SK-N-SH (cell line): Measurements from ENCODE around the gene LGALS14. TPM values are rescaled to one million over a fixed set of nuclear protein-coding genes. Genes with fewer than 3 reads are reported as not detected.

Source experiments
- CTCF ChIA-PET: fragments of 300-600, 350-600 bp; formaldehyde crosslinking; extraction: SDS; loops from one replicate; lab custom pipeline; 2021; lab: Yijun Ruan, JAX
- POLR2A ChIA-PET: fragments of 350-600 bp; sonication (Branson Sonifier 250); formaldehyde crosslinking; extraction: SDS; loops from one replicate; lab custom pipeline; 2020; ENCODE audit warnings: antibody characterized with exemption, inconsistent platforms; lab: Yijun Ruan, JAX
- DNase-seq: peaks from one replicate; pipeline ENCODE4 v3.0.0; 2012
- H2AFZ ChIP-seq: fragments of 200-600 bp; sonication (generic); 2 replicates; pipeline ENCODE4 v1.8.1; 2016; ENCODE audit warnings: antibody characterized with exemption, mild to moderate bottlenecking, low read depth
- H3F3A ChIP-seq: fragments of 200-600 bp; sonication (generic); replicated peaks from 2 replicates; pipeline ENCODE3; 2016; ENCODE audit warnings: antibody characterized with exemption, mild to moderate bottlenecking; ENCODE audit not compliant: insufficient read depth
- H3K27ac ChIP-seq, 2 experiments: fragments of 200-500 bp in 1 of 2; fragments of 200-600 bp in 1 of 2; sonication (Bioruptor generic) in 1 of 2; sonication (generic), shearing (Covaris generic) in 1 of 2; 2 replicates each; pipeline versions ENCODE4 v1.5.1 to v1.6.1; 2014 to 2016; ENCODE audit warnings: low read depth in 2 of 2, inconsistent platforms in 1 of 2, low read length in 1 of 2, mild to moderate bottlenecking in 1 of 2, mixed read lengths in 1 of 2
- H3K27me3 ChIP-seq: fragments of 200-600 bp; sonication (generic), shearing (Covaris generic); 2 replicates; pipeline ENCODE4 v1.6.1; 2016; ENCODE audit warnings: mixed run types; ENCODE audit not compliant: insufficient read depth
- H3K36me3 ChIP-seq, 2 experiments: fragments of 200-500 bp in 1 of 2; fragments of 200-600 bp in 1 of 2; sonication (Bioruptor generic) in 1 of 2; sonication (generic) in 1 of 2; replicated peaks in 1 of 2; 2 replicates each; pipeline versions ENCODE3 to v1.5.1; 2014 to 2016; ENCODE audit warnings: low read length in 1 of 2, mild to moderate bottlenecking in 1 of 2; ENCODE audit not compliant: insufficient read depth in 2 of 2, control insufficient read depth in 1 of 2
- H3K4me1 ChIP-seq, 2 experiments: fragments of 200-500 bp in 1 of 2; fragments of 200-600 bp in 1 of 2; sonication (Bioruptor generic) in 1 of 2; sonication (generic), shearing (Covaris generic) in 1 of 2; 2 replicates each; pipeline versions ENCODE4 v1.5.1 to v1.6.1; 2014 to 2016; ENCODE audit warnings: low read depth in 1 of 2, low read length in 1 of 2, mixed run types in 1 of 2; ENCODE audit not compliant: insufficient read depth in 2 of 2, control insufficient read depth in 1 of 2
- H3K4me2 ChIP-seq: fragments of 200-600 bp; sonication (generic), shearing (Covaris generic); 2 replicates; pipeline ENCODE4 v1.6.1; 2017; ENCODE audit warnings: mixed run types
- H3K4me3 ChIP-seq, 2 experiments: fragments of 200-500 bp in 1 of 2; fragments of 200-600 bp in 1 of 2; sonication (Bioruptor generic) in 1 of 2; sonication (generic), shearing (Covaris generic) in 1 of 2; 2 replicates each; pipeline versions ENCODE4 v1.5.1 to v1.8.1; 2014 to 2016; ENCODE audit warnings: low read depth in 2 of 2, inconsistent platforms in 1 of 2, low read length in 1 of 2, mild to moderate bottlenecking in 1 of 2, mixed read lengths in 1 of 2, moderate library complexity in 1 of 2
- H3K79me2 ChIP-seq: fragments of 200-600 bp; sonication (generic); 2 replicates; pipeline ENCODE4 v1.8.1; 2017; ENCODE audit warnings: mild to moderate bottlenecking; ENCODE audit not compliant: insufficient read depth
- H3K9ac ChIP-seq: fragments of 200-600 bp; sonication (generic); 2 replicates; pipeline ENCODE4 v1.6.1; 2017; ENCODE audit warnings: mixed run types
- H3K9me2 ChIP-seq: fragments of 200-600 bp; sonication (generic); 2 replicates; pipeline ENCODE4 v1.6.1; 2017; ENCODE audit warnings: mixed run types
- H3K9me3 ChIP-seq: fragments of 200-600 bp; sonication (generic); 2 replicates; pipeline ENCODE4 v1.6.1; 2017; ENCODE audit warnings: mixed run types, mild to moderate bottlenecking, moderate library complexity
- H4K20me1 ChIP-seq: fragments of 200-600 bp; sonication (generic); 2 replicates; pipeline ENCODE4 v1.6.1; 2017; ENCODE audit warnings: mild to moderate bottlenecking, mixed run types; ENCODE audit not compliant: insufficient read depth
- CTCF ChIP-seq: fragments of 200-600 bp; sonication (generic); IDR thresholded peaks from 2 replicates; pipeline ENCODE4 v1.6.1; 2017; ENCODE audit warnings: antibody characterized with exemption, mild to moderate bottlenecking, moderate library complexity
- ELF1 ChIP-seq: IDR thresholded peaks from 2 replicates; pipeline ENCODE4 v1.4.0; 2012
- FOSL2 ChIP-seq: IDR thresholded peaks from 2 replicates; pipeline ENCODE4 v1.4.0; 2012; ENCODE audit warnings: low read depth, mild to moderate bottlenecking, moderate library complexity, borderline replicate concordance
- GABPA ChIP-seq: IDR thresholded peaks from 2 replicates; pipeline ENCODE4 v1.4.0; 2012; ENCODE audit warnings: low read depth, mild to moderate bottlenecking
- GATA2 ChIP-seq: sonication (generic); formaldehyde crosslinking; IDR thresholded peaks from 2 replicates; pipeline ENCODE4 v1.5.0; 2020; ENCODE audit warnings: mild to moderate bottlenecking, missing genetic modification reagents
- NRF1 ChIP-seq: IDR thresholded peaks from 2 replicates; pipeline ENCODE4 v1.6.1; 2012; ENCODE audit warnings: low read depth, mild to moderate bottlenecking, low read length
- RFX5 ChIP-seq: IDR thresholded peaks from 2 replicates; pipeline ENCODE4 v1.6.1; 2012; ENCODE audit warnings: mild to moderate bottlenecking, improper control_type of control experiment, low read length
- RXRA ChIP-seq: IDR thresholded peaks from 2 replicates; pipeline ENCODE4 v1.4.0; 2012; ENCODE audit warnings: low read depth, mild to moderate bottlenecking, borderline replicate concordance
- USF2 ChIP-seq: fragments of 150-350 bp; IDR thresholded peaks from 2 replicates; pipeline ENCODE4 v1.6.1; 2017; ENCODE audit warnings: antibody characterized with exemption, low read length, low read depth, borderline replicate concordance
- WGBS: methylation state at CpG from one replicate; pipeline ENCODE4 v1.1.6; 2017; ENCODE audit warnings: low lambda C conversion rate; 5-methylcytosine and 5-hydroxymethylcytosine counted together
- polyA plus RNA-seq, 3 experiments: library from polyadenylated mRNA; depleted of rRNA; stranded (reverse); fragments of >200 nt; gene quantifications; 2 replicates each; pipeline ENCODE4 v1.2.3, GENCODE V29; 2012
- TF ChIP-seq, protein P1 (sequence below): IDR thresholded peaks from 2 replicates; pipeline ENCODE4; 2012

Gene LGALS14
- polyA plus RNA-seq, 1 of the 3 experiments (the other 2 are of a cell fraction) = not detected

DNA sequence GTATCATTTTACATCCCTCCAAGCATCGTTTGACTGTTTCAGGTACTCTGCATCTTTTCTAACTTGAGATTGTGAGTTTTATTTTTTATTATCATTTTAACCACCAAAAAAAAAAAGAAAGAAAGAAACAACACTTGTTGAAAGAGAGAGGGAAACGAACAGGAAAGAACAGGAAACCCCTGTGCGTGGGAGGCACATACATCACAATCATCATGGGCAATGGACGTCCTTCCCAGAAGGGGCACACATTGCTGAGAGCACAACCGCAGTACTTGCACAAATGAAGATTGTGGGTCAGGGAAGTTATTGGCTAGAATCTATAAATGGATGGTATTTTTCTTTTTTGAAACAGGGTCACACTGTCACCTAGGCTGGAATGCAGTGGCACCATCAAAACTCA is 31.8 kb downstream of the LGALS14 start:
- ChIA-PET CTCF (no interaction called here), POLR2A (no interaction called here)
- Histone ChIP-seq H3K9ac (no peak overlapping the region), H3K36me3 (no peaks in the 10 kb centered on the region), H3K27me3 (0 out of 2 replicates have a peak, but pooled peaks cover 6% of the 10 kb centered on the region), H3K27ac (no peak overlapping the region), H3F3A (no peaks in the 10 kb centered on the region), H2AFZ (no peak overlapping the region), H4K20me1 (no peaks in the 10 kb centered on the region), H3K4me3 (no peak overlapping the region), H3K4me2 (no peak overlapping the region), H3K9me2 (no peaks in the 10 kb centered on the region), H3K4me1 (no peaks in the 10 kb centered on the region), H3K9me3 (no peaks in the 10 kb centered on the region), H3K79me2 (no peaks in the 10 kb centered on the region)
- TF ChIP-seq, protein P1, sequence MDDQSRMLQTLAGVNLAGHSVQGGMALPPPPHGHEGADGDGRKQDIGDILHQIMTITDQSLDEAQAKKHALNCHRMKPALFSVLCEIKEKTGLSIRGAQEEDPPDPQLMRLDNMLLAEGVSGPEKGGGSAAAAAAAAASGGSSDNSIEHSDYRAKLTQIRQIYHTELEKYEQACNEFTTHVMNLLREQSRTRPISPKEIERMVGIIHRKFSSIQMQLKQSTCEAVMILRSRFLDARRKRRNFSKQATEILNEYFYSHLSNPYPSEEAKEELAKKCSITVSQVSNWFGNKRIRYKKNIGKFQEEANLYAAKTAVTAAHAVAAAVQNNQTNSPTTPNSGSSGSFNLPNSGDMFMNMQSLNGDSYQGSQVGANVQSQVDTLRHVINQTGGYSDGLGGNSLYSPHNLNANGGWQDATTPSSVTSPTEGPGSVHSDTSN = no peak
- TF ChIP-seq RFX5 = no peak
- TF ChIP-seq ELF1 = no peak
- no peak for TF ChIP-seq CTCF
- TF ChIP-seq RXRA = no peak
- TF ChIP-seq FOSL2 = no peak
- no peak for TF ChIP-seq USF2
- no peak for TF ChIP-seq GATA2
- no peak for TF ChIP-seq GABPA
- whole genome bisulfite sequencing = 9% methylated on average over 5 of the region's 5 CpGs
- no peak for DNase-seq

DNA sequence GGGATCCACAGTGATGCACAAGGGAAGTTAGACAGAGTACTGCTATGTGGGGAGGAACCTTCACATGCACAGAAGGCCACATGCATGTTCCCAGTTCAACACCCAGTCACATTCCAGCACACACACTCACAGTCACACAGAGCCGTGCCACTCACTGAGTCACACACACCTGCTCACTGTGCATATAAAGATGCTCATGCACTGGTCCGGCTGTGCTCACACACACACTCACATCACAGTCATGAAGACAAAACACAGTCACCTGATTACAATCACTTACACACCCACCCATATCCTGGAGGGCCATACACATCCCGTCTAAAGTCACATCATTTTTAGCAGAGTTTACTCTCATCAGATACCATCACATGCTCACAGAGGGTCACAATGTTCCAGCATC is 33.1 kb downstream of the LGALS14 start:
- Histone ChIP-seq H4K20me1 (no peaks in the 10 kb centered on the region), H3K4me2 (no peak overlapping the region), H3K79me2 (no peaks in the 10 kb centered on the region), H3K4me1 (no peaks in the 10 kb centered on the region), H3K27me3 (0 out of 2 replicates have a peak, but pooled peaks cover 6% of the 10 kb centered on the region), H3K9ac (no peak overlapping the region), H3F3A (no peaks in the 10 kb centered on the region), H3K9me2 (no peaks in the 10 kb centered on the region), H3K36me3 (no peaks in the 10 kb centered on the region), H3K27ac (no peak overlapping the region), H3K4me3 (no peak overlapping the region), H3K9me3 (no peaks in the 10 kb centered on the region), H2AFZ (no peak overlapping the region)
- CTCF ChIA-PET = no interaction called here
- DNase-seq = no peak
- no peak for TF ChIP-seq NRF1
- WGBS = 0% methylated on average over 2 of the region's 3 CpGs
- POLR2A ChIA-PET = no interaction called here
